ENCODE measurements around the gene MROH2A. TPM values are rescaled to one million over a fixed set of nuclear protein-coding genes. Genes with fewer than 3 reads are reported as not detected.

MROH2A gene
- total RNA-seq, 1 experiment from 2014 or later, result not detected

- Mint-ChIP-seq H3K9me3 (no peaks in the 10 kb centered on the region), H3K4me1 (peaks cover 5% of the 10 kb centered on the region; the same call in 1 of the 2 replicates), H3K36me3 (no peaks in the 10 kb centered on the region), H3K27me3 (ENCODE audit: low read depth) (no peaks in the 10 kb centered on the region), H3K4me3 (no peak overlapping the region), H3K27ac (no peak overlapping the region)
- POLR2A ChIA-PET, result no interaction called here
- CTCF ChIA-PET, result interaction anchor here (1.4 kb wide), 1 partner anchor 12 kb away, joined by 5 read pairs; no protein-coding TSS in a partner anchor
- no peak for ATAC-seq
- no peak for DNase-seq (ENCODE audit: low spot score)
- TF ChIP-seq MXD4 (CRISPR knock-in tag; IDR thresholded peaks at IDR 0.05; ENCODE audit: borderline replicate concordance), result no peak
- TF ChIP-seq FOXJ3 (CRISPR knock-in tag; IDR thresholded peaks at IDR 0.05; ENCODE audit: borderline replicate concordance), result no peak
- TF ChIP-seq ZBTB21 (CRISPR knock-in tag; IDR thresholded peaks at IDR 0.05; ENCODE audit: borderline replicate concordance), result no peak
- no peak for TF ChIP-seq FOXP1 (CRISPR knock-in tag; IDR thresholded peaks at IDR 0.05; ENCODE audit: borderline replicate concordance)
- TF ChIP-seq STAT6 (CRISPR knock-in tag; conservative IDR thresholded peaks at IDR 0.05; ENCODE audit: low read depth), result no peak
- TF ChIP-seq TP53 (CRISPR knock-in tag; IDR thresholded peaks at IDR 0.05), result no peak
- no peak for TF ChIP-seq ZNF121 (CRISPR knock-in tag; IDR thresholded peaks at IDR 0.05)
- no peak for TF ChIP-seq ZNF425 (CRISPR knock-in tag; conservative IDR thresholded peaks at IDR 0.05)
- TF ChIP-seq, protein P1, sequence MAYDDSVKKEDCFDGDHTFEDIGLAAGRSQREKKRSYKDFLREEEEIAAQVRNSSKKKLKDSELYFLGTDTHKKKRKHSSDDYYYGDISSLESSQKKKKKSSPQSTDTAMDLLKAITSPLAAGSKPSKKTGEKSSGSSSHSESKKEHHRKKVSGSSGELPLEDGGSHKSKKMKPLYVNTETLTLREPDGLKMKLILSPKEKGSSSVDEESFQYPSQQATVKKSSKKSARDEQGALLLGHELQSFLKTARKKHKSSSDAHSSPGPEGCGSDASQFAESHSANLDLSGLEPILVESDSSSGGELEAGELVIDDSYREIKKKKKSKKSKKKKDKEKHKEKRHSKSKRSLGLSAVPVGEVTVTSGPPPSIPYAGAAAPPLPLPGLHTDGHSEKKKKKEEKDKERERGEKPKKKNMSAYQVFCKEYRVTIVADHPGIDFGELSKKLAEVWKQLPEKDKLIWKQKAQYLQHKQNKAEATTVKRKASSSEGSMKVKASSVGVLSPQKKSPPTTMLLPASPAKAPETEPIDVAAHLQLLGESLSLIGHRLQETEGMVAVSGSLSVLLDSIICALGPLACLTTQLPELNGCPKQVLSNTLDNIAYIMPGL (CRISPR knock-in tag; IDR thresholded peaks at IDR 0.05), result no peak
- TF ChIP-seq ATF1 (CRISPR knock-in tag; IDR thresholded peaks at IDR 0.05), result no peak
- no peak for TF ChIP-seq ZNF138 (CRISPR knock-in tag; conservative IDR thresholded peaks at IDR 0.05)
- no peak for TF ChIP-seq HMGA2 (CRISPR knock-in tag; IDR thresholded peaks at IDR 0.05)
- no peak for TF ChIP-seq IRF2 (CRISPR knock-in tag; IDR thresholded peaks at IDR 0.05; ENCODE audit: borderline replicate concordance, low read depth)
- TF ChIP-seq, protein P2, sequence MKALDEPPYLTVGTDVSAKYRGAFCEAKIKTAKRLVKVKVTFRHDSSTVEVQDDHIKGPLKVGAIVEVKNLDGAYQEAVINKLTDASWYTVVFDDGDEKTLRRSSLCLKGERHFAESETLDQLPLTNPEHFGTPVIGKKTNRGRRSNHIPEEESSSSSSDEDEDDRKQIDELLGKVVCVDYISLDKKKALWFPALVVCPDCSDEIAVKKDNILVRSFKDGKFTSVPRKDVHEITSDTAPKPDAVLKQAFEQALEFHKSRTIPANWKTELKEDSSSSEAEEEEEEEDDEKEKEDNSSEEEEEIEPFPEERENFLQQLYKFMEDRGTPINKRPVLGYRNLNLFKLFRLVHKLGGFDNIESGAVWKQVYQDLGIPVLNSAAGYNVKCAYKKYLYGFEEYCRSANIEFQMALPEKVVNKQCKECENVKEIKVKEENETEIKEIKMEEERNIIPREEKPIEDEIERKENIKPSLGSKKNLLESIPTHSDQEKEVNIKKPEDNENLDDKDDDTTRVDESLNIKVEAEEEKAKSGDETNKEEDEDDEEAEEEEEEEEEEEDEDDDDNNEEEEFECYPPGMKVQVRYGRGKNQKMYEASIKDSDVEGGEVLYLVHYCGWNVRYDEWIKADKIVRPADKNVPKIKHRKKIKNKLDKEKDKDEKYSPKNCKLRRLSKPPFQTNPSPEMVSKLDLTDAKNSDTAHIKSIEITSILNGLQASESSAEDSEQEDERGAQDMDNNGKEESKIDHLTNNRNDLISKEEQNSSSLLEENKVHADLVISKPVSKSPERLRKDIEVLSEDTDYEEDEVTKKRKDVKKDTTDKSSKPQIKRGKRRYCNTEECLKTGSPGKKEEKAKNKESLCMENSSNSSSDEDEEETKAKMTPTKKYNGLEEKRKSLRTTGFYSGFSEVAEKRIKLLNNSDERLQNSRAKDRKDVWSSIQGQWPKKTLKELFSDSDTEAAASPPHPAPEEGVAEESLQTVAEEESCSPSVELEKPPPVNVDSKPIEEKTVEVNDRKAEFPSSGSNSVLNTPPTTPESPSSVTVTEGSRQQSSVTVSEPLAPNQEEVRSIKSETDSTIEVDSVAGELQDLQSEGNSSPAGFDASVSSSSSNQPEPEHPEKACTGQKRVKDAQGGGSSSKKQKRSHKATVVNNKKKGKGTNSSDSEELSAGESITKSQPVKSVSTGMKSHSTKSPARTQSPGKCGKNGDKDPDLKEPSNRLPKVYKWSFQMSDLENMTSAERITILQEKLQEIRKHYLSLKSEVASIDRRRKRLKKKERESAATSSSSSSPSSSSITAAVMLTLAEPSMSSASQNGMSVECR (CRISPR knock-in tag; IDR thresholded peaks at IDR 0.05; ENCODE audit: borderline replicate concordance), result no peak
- no peak for TF ChIP-seq GRHL2 (CRISPR knock-in tag; IDR thresholded peaks at IDR 0.05; ENCODE audit: insufficient replicate concordance, severe bottlenecking)
- TF ChIP-seq NR3C1 (CRISPR knock-in tag; conservative IDR thresholded peaks at IDR 0.05; ENCODE audit: low read depth), result no peak
- TF ChIP-seq ZNF317 (CRISPR knock-in tag; IDR thresholded peaks at IDR 0.05; ENCODE audit: borderline replicate concordance, low read depth), result no peak
Observed at GRCh38 chr2:233820774-233821105, 42.6 kb downstream of the MROH2A start.
